Inflammatory macrophage treated with lipopolysaccharide for 4 hours (primary cell): ENCODE measurements around the gene RHBDL1.
"Not testable (repeated sequence)": the region's sequence is repeated elsewhere in the genome, so short reads cannot be mapped to it uniquely, and the experiment has no call there.

Experiments
- DNase-seq: peaks from one replicate; pipeline ENCODE4 v3.0.0-alpha.2; 2020

Gene RHBDL1

GRCh38 chr16:689175-689897, 13.9 kb downstream of the RHBDL1 start:
- no peak for DNase-seq

- not testable (repeated sequence) for DNase-seq
Observed at GRCh38 chr16:691242-691641, 15.8 kb downstream of the RHBDL1 start.

GRCh38 chr16:692356-693108, 17.1 kb downstream of the RHBDL1 start:
- DNase-seq: no peak

- DNase-seq: no peak
Observed at GRCh38 chr16:693364-693763, 17.9 kb downstream of the RHBDL1 start.

- no peak for DNase-seq
Observed at GRCh38 chr16:693766-694165, 18.3 kb downstream of the RHBDL1 start.

- DNase-seq: no peak
Observed at GRCh38 chr16:694187-694862, 18.9 kb downstream of the RHBDL1 start.

- DNase-seq: no peak
Observed at GRCh38 chr16:694863-695354, 19.4 kb downstream of the RHBDL1 start.

- no peak for DNase-seq
Observed at GRCh38 chr16:695355-696089, 20.1 kb downstream of the RHBDL1 start.

GRCh38 chr16:698911-699671, 23.6 kb downstream of the RHBDL1 start:
- no peak for DNase-seq

- DNase-seq: no peak
Observed at GRCh38 chr16:700684-701584, 25.5 kb downstream of the RHBDL1 start.

GRCh38 chr16:702341-702740, 26.9 kb downstream of the RHBDL1 start:
- DNase-seq: no peak

GRCh38 chr16:703406-703805, 27.9 kb downstream of the RHBDL1 start:
- DNase-seq: no peak

- DNase-seq: no peak
Observed at GRCh38 chr16:704047-704446, 28.6 kb downstream of the RHBDL1 start.

- no peak for DNase-seq
Observed at GRCh38 chr16:704552-705380, 29.3 kb downstream of the RHBDL1 start.

- DNase-seq: no peak
Observed at GRCh38 chr16:705431-706188, 30.1 kb downstream of the RHBDL1 start, which contains the start of gene FBXL16. Gene FBXL16 (minus strand): TSS chr16:705801. CDS start chr16:697405, 8,396 bp downstream.

GRCh38 chr16:706189-707061, 31.0 kb downstream of the RHBDL1 start:
- no peak for DNase-seq

GRCh38 chr16:707062-707538, 31.6 kb downstream of the RHBDL1 start:
- DNase-seq: no peak

GRCh38 chr16:708019-708418, 32.5 kb downstream of the RHBDL1 start:
- DNase-seq: no peak
